ENCODE results near the gene EPSTI1.
"Not testable (repeated sequence)": the region's sequence is repeated elsewhere in the genome, so short reads cannot be mapped to it uniquely, and the experiment has no call there.

The EPSTI1 gene

DNA sequence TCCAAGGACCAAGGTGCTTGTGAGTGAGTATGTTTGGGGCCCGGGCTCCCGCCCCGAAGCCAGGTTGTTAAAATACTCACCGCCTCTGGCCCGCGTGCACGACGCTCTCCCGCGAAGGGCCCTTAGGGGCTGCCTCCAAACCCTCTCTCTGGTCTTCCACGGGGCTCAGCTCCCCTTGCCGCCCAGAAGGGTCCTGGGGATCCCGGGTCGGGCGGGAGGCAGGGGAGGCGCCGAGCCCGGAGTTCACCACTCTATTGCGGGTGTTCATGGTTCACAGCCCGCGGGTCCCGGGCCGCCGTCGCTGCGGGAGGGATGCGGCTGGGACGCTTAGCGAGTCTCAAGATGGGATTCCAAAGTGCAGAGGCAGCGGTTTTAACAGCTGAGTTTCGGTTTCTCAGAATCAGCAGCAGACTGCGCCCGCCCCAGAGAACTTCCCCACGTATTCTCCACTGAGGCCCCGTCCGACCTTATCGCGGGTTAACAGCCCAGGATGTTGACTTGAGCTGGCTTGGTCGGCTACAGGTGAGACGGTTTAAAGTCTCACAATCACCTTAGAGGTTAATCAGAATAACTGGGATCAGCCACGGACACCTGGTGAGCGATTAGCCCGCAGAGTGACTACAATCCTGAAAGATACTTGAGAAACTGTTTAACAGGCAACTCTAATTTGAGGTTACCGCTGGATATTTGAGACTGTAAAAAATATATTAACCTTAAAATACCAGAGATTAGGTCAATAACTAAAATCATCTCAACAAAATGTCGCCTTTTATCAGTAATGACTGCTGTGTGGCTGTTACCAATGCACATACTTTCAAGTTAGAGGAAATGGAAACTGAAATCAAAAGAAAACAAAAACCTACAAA lies at the start of gene EPSTI1:
EPSTI1 (minus strand) TSS at position 344 of the 866 bp plus-strand sequence; CDS start at position 268, 76 bp downstream.
- no peak for DNase-seq

- no peak for DNase-seq
Measured at GRCh38 chr13:43041369-43041921, 49.4 kb upstream of the EPSTI1 start.

DNA sequence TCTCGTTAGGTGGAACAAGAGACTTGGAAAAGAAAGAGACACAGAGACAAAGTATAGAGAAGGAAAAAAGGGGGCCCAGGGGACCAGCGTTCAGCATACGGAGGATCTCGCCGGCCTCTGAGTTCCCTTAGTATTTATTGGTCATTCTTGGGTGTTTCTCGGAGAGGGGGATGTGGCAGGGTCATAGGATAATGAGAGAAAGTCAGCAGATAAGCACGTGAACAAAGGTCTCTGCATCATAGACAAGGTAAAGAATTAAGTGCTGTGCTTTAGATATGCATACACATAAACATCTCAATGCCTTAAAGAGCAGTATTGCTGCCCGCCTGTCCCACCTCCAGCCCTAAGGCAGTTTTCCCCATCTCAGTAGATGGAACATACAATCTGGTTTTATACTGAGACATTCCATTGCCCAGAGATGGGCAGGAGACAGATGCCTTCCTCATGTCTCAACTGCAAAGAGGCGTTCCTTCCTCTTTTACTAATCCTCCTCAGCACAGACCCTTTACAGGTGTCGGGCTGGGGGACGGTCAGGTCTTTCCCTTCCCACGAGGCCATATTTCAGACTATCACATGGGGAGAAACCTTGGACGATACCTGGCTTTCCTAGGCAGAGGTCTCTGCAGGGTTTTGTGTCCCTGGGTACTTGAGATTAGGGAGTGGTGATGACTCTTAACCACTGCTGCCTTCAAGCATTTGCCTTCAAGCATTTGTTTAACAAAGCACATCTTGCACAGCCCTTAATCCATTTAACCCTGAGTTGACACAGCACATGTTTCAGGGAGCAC lies 48.7 kb upstream of the EPSTI1 start:
- DNase-seq = not testable (repeated sequence)

- no peak for DNase-seq
Measured at GRCh38 chr13:43039966-43040365, 47.9 kb upstream of the EPSTI1 start.

- no peak for DNase-seq
Measured at GRCh38 chr13:43036351-43037250, 44.6 kb upstream of the EPSTI1 start.

DNA sequence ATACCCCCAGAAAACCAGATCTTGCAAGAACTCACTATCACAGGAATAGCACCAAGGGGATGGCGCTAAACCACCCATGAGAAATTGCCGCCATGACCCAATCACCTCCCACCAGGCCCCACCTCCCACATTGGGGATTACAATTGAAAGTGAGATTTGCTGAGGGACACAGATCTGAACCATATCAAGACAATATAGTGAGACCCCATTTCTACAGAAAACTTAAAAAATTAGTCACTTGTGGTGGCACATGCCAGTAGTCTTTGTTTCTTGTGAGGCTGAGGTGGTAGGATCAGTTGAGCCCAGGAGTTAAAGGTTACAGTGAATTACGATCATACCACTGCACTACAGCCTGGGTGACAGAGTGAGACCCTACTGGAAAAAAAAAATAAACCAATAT lies 41.0 kb upstream of the EPSTI1 start:
- no peak for DNase-seq

DNA sequence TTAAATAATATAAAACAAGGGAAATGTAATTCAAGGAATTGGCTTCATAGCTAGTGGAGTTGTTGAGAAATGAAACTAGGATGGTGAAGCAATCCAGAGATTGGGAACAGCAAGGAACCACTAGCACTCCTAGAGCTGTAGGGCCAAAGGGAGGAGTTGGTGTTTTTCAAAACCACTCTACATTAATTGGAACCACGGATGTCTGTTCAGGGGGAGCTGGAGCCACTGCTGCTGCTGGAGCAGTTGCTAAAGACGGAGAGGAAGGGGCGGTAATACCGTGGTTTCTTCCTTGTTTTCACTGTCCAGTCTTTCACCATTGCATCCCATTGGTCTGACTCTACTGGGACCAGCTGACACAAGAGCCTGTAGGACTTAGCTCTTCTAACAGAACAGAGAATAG lies 39.8 kb upstream of the EPSTI1 start:
- no peak for DNase-seq

DNA sequence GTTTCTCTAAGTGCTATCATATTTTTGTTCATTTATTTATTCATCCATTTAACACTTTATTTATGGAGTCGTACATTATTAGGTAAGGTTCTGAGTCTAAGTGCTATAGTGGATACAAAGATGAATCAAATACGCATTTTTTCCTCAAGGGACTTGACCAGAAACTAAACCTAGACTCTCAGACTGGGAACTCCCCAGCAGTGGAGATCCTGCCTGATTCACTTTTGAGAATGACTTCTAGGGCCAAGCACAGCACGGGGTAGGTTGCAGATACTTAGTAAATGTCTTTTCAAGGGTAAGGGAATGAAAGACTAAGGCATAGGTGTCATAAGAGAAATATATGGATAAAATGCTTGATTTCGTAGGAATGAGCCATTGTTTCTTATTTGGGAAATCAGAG lies 38.5 kb upstream of the EPSTI1 start:
- DNase-seq = no peak

DNA sequence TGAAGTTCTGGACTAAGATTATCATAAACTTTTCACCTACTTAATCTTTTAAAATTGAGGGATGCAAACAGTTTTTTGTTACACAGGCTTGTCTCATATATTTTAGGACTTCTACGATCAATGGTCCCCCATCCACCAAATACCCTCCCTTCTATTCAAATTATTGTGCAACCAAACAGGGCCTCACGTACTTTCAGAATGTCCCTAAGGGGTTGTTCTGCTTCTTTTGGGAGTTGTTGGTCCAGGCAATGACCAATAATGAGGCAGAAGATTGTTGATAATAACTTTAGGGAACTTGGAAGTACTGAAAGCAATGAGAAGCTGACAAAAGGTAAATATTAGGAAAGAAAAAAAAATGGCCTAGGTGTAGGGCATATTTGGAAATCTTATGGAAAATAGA lies 34.2 kb upstream of the EPSTI1 start:
- DNase-seq = no peak

DNA sequence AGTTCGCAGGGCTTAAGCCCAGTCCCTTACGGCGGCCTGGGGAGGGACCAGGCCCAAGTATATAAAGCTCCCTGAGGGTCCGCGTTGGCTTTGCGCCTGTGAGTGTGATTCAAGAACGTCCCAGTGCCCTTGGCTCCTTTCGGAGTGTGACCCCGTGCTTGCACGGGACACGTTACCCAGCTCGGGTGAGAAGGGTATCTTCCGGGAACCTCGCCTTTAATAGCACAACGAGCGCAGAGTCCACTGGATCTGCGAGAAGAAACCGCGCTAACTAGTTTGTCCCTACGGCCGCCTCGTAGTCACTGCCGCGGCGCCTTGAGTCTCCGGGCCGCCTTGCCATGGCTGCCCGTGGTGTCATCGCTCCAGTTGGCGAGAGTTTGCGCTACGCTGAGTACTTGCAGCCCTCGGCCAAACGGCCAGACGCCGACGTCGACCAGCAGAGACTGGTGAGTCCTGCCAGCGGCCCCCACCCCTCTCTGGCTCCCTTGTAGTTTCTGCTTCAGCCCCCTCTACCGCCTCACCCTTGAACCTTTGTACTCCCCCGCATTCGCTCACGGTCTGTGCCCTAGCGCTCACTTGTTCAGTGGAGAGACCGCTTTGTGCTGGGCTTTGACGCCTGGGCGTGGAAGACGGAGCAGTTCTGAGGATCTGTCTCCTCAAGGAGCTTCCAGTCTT lies 31.4 kb upstream of the EPSTI1 start, which contains the start of gene DNAJC15:
DNAJC15 (plus strand) TSS at position 298 of the 675 bp plus-strand sequence; CDS start at position 339, 41 bp downstream.
- DNase-seq = peak; percentile 0

GRCh38 chr13:43022934-43023288 lies 30.9 kb upstream of the EPSTI1 start:
- no peak for DNase-seq

GRCh38 chr13:43021926-43022670 lies 30.1 kb upstream of the EPSTI1 start:
- DNase-seq = no peak

- DNase-seq = no peak
Measured at GRCh38 chr13:43020794-43021193, 28.8 kb upstream of the EPSTI1 start.

DNA sequence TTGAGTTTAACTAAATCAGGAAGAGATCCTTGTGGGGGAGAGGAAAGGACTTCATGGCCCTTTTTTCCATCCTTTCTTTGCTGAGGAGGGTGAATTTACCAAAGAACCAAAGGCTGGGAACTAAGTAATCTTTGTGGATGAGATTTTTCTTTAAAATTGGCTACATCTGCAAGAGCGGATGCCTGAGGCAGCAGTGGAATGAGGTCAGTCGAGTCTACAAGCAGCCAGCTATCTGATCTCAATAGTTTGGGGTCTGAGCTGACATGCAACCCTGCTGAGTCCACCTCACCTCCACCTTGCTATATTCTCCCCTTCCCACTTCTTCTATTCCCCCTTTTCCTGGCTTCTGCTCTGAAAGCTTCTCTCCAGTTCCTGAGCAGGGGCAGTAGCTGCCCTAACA lies 27.8 kb upstream of the EPSTI1 start:
- DNase-seq = no peak

- DNase-seq = no peak
Measured at GRCh38 chr13:43016226-43016625, 24.2 kb upstream of the EPSTI1 start.

DNA sequence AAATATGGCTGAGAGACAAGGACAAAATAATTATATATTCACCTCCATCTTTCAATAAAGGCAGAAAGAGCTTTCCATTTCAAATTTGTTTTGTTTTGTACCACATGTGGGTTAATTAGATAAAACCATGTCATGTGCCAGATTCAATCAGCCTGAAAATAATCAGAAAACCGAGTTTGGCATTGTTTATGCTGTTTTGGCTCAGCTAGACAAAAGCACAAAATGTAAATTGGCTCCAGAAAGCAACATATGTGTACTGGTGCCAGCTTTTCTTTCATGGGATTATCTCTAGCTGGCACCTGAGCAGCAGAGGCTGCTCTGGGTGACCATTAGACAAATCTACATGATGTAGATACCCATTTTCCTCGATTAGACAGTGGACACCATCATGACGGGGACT lies 22.1 kb upstream of the EPSTI1 start:
- no peak for DNase-seq

DNA sequence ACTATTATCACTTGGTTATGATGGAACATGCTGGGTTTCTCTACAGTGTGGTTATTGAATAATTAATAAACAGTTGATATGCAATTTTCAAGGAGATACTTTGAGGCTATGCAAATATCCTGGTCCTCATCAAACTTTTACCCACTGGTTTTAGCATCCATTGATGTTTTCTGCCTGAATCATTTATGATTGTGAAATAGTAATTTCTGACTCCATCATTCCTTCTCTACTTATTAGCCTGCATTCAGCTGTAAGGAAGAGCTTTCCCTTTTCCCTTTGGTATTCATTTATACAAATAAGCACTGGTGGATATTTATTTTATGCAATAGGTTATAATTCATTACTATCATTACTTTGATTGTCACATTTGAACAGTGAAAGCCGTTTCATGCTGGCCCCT lies 17.5 kb upstream of the EPSTI1 start:
- DNase-seq = no peak

DNA sequence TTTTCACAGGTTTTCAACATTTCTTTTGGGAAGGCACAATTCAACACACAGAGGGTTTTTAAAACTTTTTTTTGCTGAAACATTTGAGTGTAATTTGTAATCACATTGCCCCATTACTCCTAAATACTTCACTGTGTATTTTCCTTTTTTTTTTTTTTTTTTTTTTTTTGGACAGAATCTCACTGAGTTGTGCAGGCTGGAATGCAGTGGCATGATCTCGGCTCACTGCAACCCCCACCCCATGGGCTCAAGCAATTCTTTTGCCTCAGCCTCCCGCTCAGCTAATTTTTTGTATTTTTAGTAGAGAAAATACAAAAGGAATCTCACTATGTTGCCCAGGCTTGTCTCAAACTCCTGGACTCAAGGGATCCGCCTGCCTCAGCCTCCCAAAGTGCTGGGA lies 16.6 kb upstream of the EPSTI1 start:
- no peak for DNase-seq

GRCh38 chr13:43006893-43007631 lies 15.0 kb upstream of the EPSTI1 start:
- no peak for DNase-seq

DNA sequence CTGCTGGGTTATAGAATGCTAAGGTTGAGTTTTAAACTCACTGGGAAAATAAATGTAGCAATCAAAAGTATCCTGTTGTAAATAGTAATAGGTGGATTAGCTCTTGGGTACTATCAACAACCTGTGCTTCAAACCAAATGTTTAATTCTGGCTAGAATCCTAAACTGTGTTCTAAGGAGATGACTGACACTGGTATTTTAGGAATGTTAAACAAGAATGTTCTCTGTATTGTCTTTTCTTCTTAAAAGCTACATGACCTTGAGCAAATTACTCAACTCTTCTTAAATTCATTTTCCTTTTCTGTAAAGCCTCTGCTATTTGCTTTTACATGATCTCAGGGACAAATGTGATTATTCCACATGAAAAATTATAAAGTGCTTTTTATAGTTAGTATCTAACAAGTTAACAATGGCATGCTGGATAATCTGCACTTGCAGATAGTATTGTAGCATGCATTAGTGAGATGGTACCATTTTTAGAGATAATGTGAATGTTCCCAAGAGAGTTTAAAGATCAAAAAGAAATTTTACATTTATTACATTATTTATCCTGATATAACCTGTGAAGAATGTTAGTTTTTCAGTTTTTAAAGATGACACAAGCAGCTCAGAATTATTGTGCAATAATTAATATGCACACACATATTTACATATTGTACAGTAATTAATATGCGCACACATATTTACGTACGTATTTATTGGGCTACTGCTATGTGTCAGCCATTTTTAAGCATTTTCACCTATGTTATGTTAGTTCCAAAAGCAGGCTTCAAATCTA lies 13.6 kb upstream of the EPSTI1 start:
- DNase-seq = no peak

All from NCI-H774 (cell line).